Endothelial cell of umbilical vein (primary cell): ENCODE measurements around the gene PLA2G4F. TPM values are rescaled to one million over a fixed set of nuclear protein-coding genes. Genes with fewer than 3 reads are reported as not detected.

Experiments
- BruUV-seq: library from RNA; stranded (reverse); fragments of 400-500 nt; replicated peaks from 2 replicates; lab custom pipeline; 2021; lab: Mats Ljungman, UMichigan
- CTCF ChIA-PET: fragments of 300-600, 350-600 bp; sonication (Branson Sonifier 250); formaldehyde crosslinking; loops from one replicate; lab custom pipeline; 2021; ENCODE audit warnings: antibody characterized with exemption, inconsistent platforms; lab: Charles Lee
- POLR2A ChIA-PET: fragments of 300-600, 350-600 bp; sonication (Branson Sonifier 250); formaldehyde crosslinking; loops from one replicate; lab custom pipeline; 2021; ENCODE audit warnings: antibody characterized with exemption, inconsistent platforms; lab: Charles Lee
- DNase-seq: peaks from one replicate; pipeline ENCODE4 v3.0.0-alpha.2; 2011; ENCODE audit warnings: low read depth, low spot score
- FAIRE-seq: peaks from 2 replicates; lab custom pipeline; 2011; peaks lifted over from hg19 to GRCh38; lab: Jason Lieb, UNC
- H2AFZ ChIP-seq: 2 replicates; pipeline ENCODE4 v1.6.0; 2012; ENCODE audit warnings: low read depth, low read length, control low read depth, inconsistent platforms
- H3K27ac ChIP-seq: 2 replicates; pipeline ENCODE4 v1.5.1; 2011; ENCODE audit warnings: low read depth, mild to moderate bottlenecking, control low read depth, low read length, moderate library complexity; ENCODE audit not compliant: insufficient read depth
- H3K27me3 ChIP-seq, 2 experiments: 2 replicates each; pipeline versions ENCODE4 v1.6.0 to v1.6.1; 2011; ENCODE audit warnings: low read length in 2 of 2, mixed read lengths in 1 of 2; ENCODE audit not compliant: control insufficient read depth in 2 of 2, insufficient read depth in 2 of 2
- H3K36me3 ChIP-seq, 2 experiments: 2 replicates in 1 of 2; 3 replicates in 1 of 2; pipeline ENCODE4 v1.5.1; 2011; ENCODE audit warnings: low read length in 2 of 2, mild to moderate bottlenecking in 1 of 2, moderate library complexity in 1 of 2; ENCODE audit not compliant: control insufficient read depth in 2 of 2, insufficient read depth in 2 of 2; ENCODE audit errors: extremely low read depth in 1 of 2
- H3K4me1 ChIP-seq: 3 replicates; pipeline ENCODE4 v1.5.1; 2011; ENCODE audit warnings: mild to moderate bottlenecking, low read length; ENCODE audit not compliant: control insufficient read depth, insufficient read depth; ENCODE audit errors: extremely low read depth
- H3K4me2 ChIP-seq: 2 replicates; pipeline ENCODE4 v1.6.1; 2011; ENCODE audit warnings: low read length, control low read depth, mixed read lengths; ENCODE audit not compliant: insufficient read depth
- H3K4me3 ChIP-seq, 3 experiments: fragments of 200-600 bp in 1 of 3; sonication (generic), shearing (Covaris generic) in 1 of 3; replicated peaks in 1 of 3; 2 replicates each; pipeline ENCODE4 v1.5.1; 2011 to 2016; ENCODE audit warnings: control low read depth in 3 of 3, low read length in 3 of 3, mild to moderate bottlenecking in 2 of 3, inconsistent platforms in 1 of 3, low read depth in 1 of 3, moderate library complexity in 1 of 3; ENCODE audit not compliant: insufficient read depth in 1 of 3
- H3K79me2 ChIP-seq: 2 replicates; pipeline ENCODE4 v1.6.0; 2012; ENCODE audit warnings: low read length, inconsistent platforms; ENCODE audit not compliant: control insufficient read depth, insufficient read depth
- H3K9ac ChIP-seq: replicated peaks from 2 replicates; pipeline ENCODE3; 2011; ENCODE audit warnings: low read length, control low read depth; ENCODE audit not compliant: insufficient read depth; ENCODE audit errors: extremely low read depth
- H3K9me1 ChIP-seq: replicated peaks from 3 replicates; pipeline ENCODE4 v1.6.0; 2011; ENCODE audit warnings: mild to moderate bottlenecking, low read length; ENCODE audit not compliant: control insufficient read depth, insufficient read depth; ENCODE audit errors: extremely low read depth
- H3K9me3 ChIP-seq: replicated peaks from 2 replicates; pipeline ENCODE4 v1.5.1; 2012; ENCODE audit warnings: low read length, inconsistent platforms; ENCODE audit not compliant: control insufficient read depth, insufficient read depth
- H4K20me1 ChIP-seq: replicated peaks from 2 replicates; pipeline ENCODE3; 2011; ENCODE audit warnings: mild to moderate bottlenecking, low read length; ENCODE audit not compliant: control insufficient read depth, insufficient read depth; ENCODE audit errors: extremely low read depth
- EZH2 ChIP-seq: IDR thresholded peaks from 2 replicates; pipeline ENCODE4 v1.6.1; 2012; ENCODE audit warnings: borderline replicate concordance, low read depth, mild to moderate bottlenecking, moderate library complexity, low read length, inconsistent platforms; ENCODE audit not compliant: severe bottlenecking
- FOS ChIP-seq: IDR thresholded peaks from 2 replicates; pipeline ENCODE4 v1.6.1; 2011; ENCODE audit warnings: mild to moderate bottlenecking, low read length, moderate library complexity, borderline replicate concordance; ENCODE audit not compliant: insufficient read depth
- GATA2 ChIP-seq: IDR thresholded peaks from 2 replicates; pipeline ENCODE4 v1.7.0; 2011; ENCODE audit warnings: low read depth, mild to moderate bottlenecking, moderate library complexity, mixed read lengths, low read length; ENCODE audit not compliant: insufficient read length, insufficient read depth
- JUN ChIP-seq: IDR thresholded peaks from 2 replicates; pipeline ENCODE4 v1.6.1; 2011; ENCODE audit warnings: borderline replicate concordance, low read depth; ENCODE audit not compliant: insufficient read length, insufficient read depth
- MYC ChIP-seq: IDR thresholded peaks from one replicate; pipeline ENCODE4 v1.6.1; 2011; ENCODE audit warnings: mild to moderate bottlenecking, low read depth, low read length
- POLR2A ChIP-seq: IDR thresholded peaks from 2 replicates; pipeline ENCODE4 v1.6.1; 2012; ENCODE audit warnings: low read depth, mild to moderate bottlenecking, control low read depth, low read length
- POLR2AphosphoS5 ChIP-seq: IDR thresholded peaks from 2 replicates; pipeline ENCODE4 v1.6.1; 2012; ENCODE audit warnings: low read depth, mild to moderate bottlenecking, control low read depth, low read length, moderate library complexity; ENCODE audit not compliant: insufficient read depth
- dilution Hi-C: fragments of 300-500 bp; cut with MboI; formaldehyde crosslinking; loops from one replicate; pipeline ENCODE4 v1.15.0; 2019; ENCODE audit warnings: low sequenced_read_pairs; ENCODE audit not compliant: extremely low pct_ligation_motif_present
- intact Hi-C: fragments of 100-400 bp; cut with micrococcal nuclease; formaldehyde crosslinking; loops from one replicate; pipeline ENCODE4 v1.10.0; 2022
- polyA plus RNA-seq, 4 experiments: library from polyadenylated mRNA; depleted of rRNA in 3 of 4; stranded (reverse) in 3 of 4; unstranded in 1 of 4; fragments of >200 nt; gene quantifications; 2 replicates each; pipeline versions ENCODE4 v1.2.1 to v1.2.3, GENCODE V29; 2011 to 2012; ENCODE audit warnings: missing spikeins in 1 of 4
- total RNA-seq: library from RNA; stranded (reverse); gene quantifications from 2 replicates; pipeline ENCODE4 v1.2.3, GENCODE V29; 2021
- TF ChIP-seq, protein P1 (sequence below): IDR thresholded peaks from 2 replicates; pipeline ENCODE4 v1.6.1; 2011; ENCODE audit not compliant: insufficient read depth, insufficient read length
- TF ChIP-seq, protein P2 (sequence below), 2 donors: IDR thresholded peaks; 1 replicate in 1 of 2; 2 replicates in 1 of 2; pipeline ENCODE4 v1.5.1; 2011; ENCODE audit warnings: low read length in 2 of 2, mild to moderate bottlenecking in 2 of 2, moderate library complexity in 2 of 2, control low read depth in 1 of 2, inconsistent platforms in 1 of 2, low read depth in 1 of 2; ENCODE audit not compliant: insufficient read depth in 1 of 2; ENCODE audit errors: extremely low read depth in 1 of 2

Gene PLA2G4F
- total and polyA plus RNA-seq, 2 donors (not counting 3 experiments of a cell fraction or from before 2014, with no cell fraction given), result not detected

DNA sequence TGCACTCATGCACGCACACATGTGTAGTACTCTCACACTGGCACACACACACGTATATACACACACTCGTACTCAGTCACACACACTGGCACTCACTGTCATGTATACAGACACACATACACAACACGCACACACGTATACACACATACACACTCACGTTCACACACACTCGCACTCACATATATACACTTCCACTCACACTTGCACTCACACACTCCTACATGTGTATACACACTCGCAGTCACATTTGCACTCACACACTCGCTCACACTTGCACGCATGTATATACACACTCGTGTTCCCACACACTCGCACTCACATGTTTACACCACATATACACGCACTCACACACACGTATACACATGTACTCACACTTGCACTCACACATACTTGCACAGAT, 1.5 kb downstream of the PLA2G4F start:
- POLR2A ChIA-PET, result no interaction called here
- H3K9me3 ChIP-seq, result no peaks in the 10 kb centered on the region
- CTCF ChIA-PET, result interaction anchor here (1.8 kb wide), 1 partner anchor 17 kb away, joined by 5 read pairs; no protein-coding TSS in a partner anchor
- DNase-seq (no peak), FAIRE-seq (no peak)
- no peaks in the 10 kb centered on the region for H3K27me3 ChIP-seq
- no peaks in the 10 kb centered on the region for H3K4me1 ChIP-seq
- dilution Hi-C loops (no loop called here), intact Hi-C loops (no loop called here)
- H3K9ac ChIP-seq, result no peak overlapping the region
- H3K4me2 ChIP-seq, result no peak overlapping the region
- H3K4me3 ChIP-seq, result no peak overlapping the region
- peaks cover 2 to 12% of the 10 kb centered on the region in 2 experiments for H3K36me3 ChIP-seq
- no peak overlapping the region for H3K27ac ChIP-seq
- no TSS peak for BruUV-seq
- H3K79me2 ChIP-seq, result no peaks in the 10 kb centered on the region
- H2AFZ ChIP-seq, result no peak overlapping the region
- no peaks in the 10 kb centered on the region for H3K9me1 ChIP-seq
- TF ChIP-seq, protein P1, sequence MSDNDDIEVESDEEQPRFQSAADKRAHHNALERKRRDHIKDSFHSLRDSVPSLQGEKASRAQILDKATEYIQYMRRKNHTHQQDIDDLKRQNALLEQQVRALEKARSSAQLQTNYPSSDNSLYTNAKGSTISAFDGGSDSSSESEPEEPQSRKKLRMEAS, result no peak
- no peak for TF ChIP-seq MYC
- no peak for TF ChIP-seq GATA2
- TF ChIP-seq POLR2A, result no peak
- TF ChIP-seq FOS, result no peak
- TF ChIP-seq, protein P2, sequence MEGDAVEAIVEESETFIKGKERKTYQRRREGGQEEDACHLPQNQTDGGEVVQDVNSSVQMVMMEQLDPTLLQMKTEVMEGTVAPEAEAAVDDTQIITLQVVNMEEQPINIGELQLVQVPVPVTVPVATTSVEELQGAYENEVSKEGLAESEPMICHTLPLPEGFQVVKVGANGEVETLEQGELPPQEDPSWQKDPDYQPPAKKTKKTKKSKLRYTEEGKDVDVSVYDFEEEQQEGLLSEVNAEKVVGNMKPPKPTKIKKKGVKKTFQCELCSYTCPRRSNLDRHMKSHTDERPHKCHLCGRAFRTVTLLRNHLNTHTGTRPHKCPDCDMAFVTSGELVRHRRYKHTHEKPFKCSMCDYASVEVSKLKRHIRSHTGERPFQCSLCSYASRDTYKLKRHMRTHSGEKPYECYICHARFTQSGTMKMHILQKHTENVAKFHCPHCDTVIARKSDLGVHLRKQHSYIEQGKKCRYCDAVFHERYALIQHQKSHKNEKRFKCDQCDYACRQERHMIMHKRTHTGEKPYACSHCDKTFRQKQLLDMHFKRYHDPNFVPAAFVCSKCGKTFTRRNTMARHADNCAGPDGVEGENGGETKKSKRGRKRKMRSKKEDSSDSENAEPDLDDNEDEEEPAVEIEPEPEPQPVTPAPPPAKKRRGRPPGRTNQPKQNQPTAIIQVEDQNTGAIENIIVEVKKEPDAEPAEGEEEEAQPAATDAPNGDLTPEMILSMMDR (IDR thresholded peaks at IDR 0.05; ENCODE audit: extremely low read depth in 1 of 2, insufficient read depth in 1 of 2, low read depth in 1 of 2, low read length in 2 of 2), result no peak
- no peak for TF ChIP-seq POLR2AphosphoS5
- no peak for TF ChIP-seq EZH2
- no peak for TF ChIP-seq JUN
- no peaks in the 10 kb centered on the region for H4K20me1 ChIP-seq
